ENCODE data around the gene ALK. TPM values are rescaled to one million over a fixed set of nuclear protein-coding genes. Genes with fewer than 3 reads are reported as not detected.
A peak's percentile ranks its signal among the peaks of the same experiment; 100 is the strongest.

Gene ALK
- total RNA-seq, 2 experiments from 2014 or later, result not detected

- no peaks in the 10 kb centered on the region for H3K4me1 Mint-ChIP-seq (ENCODE audit: low read depth)
- H3K27me3 Mint-ChIP-seq, result no peaks in the 10 kb centered on the region
- ChIA-PET CTCF (no interaction called here), POLR2A (no interaction called here)
- peaks cover 1% of the 10 kb centered on the region for H3K36me3 Mint-ChIP-seq
- no peak overlapping the region for H3K4me3 Mint-ChIP-seq
- intact Hi-C loops (cut with micrococcal nuclease), result no loop called here
- H3K27ac Mint-ChIP-seq, result no peak overlapping the region
- no peaks in the 10 kb centered on the region for H3K9me3 Mint-ChIP-seq
- no peak for DNase-seq
Observed at GRCh38 chr2:29207352-29208148, 713.8 kb downstream of the ALK start.

GRCh38 chr2:29206941-29207340 is 714.4 kb downstream of the ALK start:
- intact Hi-C loops (cut with micrococcal nuclease), result no loop called here
- Mint-ChIP-seq H3K9me3 (no peaks in the 10 kb centered on the region), H3K36me3 (peaks cover 1% of the 10 kb centered on the region), H3K27ac (no peak overlapping the region), H3K4me3 (no peak overlapping the region), H3K4me1 (ENCODE audit: low read depth) (no peaks in the 10 kb centered on the region), H3K27me3 (no peaks in the 10 kb centered on the region)
- DNase-seq, result no peak
- ChIA-PET CTCF (no interaction called here), POLR2A (no interaction called here)

GRCh38 chr2:29202819-29203495 is 718.4 kb downstream of the ALK start:
- intact Hi-C loops (cut with micrococcal nuclease), result no loop called here
- no peaks in the 10 kb centered on the region for H3K9me3 Mint-ChIP-seq
- ChIA-PET CTCF (no interaction called here), POLR2A (no interaction called here)
- no peaks in the 10 kb centered on the region for H3K27me3 Mint-ChIP-seq
- no peak for DNase-seq
- H3K4me3 Mint-ChIP-seq, result no peak overlapping the region
- H3K36me3 Mint-ChIP-seq, result peaks cover 1% of the 10 kb centered on the region
- no peaks in the 10 kb centered on the region for H3K4me1 Mint-ChIP-seq (ENCODE audit: low read depth)
- no peak overlapping the region for H3K27ac Mint-ChIP-seq

- ChIA-PET POLR2A (no interaction called here), CTCF (interaction anchor here (0.6 to 1.5 kb wide), 3 partner anchors 186 to 246 kb away, joined by 3 to 7 read pairs (median 3); no protein-coding TSS in a partner anchor)
- intact Hi-C loops (cut with micrococcal nuclease), result no loop called here
- Mint-ChIP-seq H3K4me3 (no peak overlapping the region), H3K36me3 (peaks cover 1% of the 10 kb centered on the region), H3K9me3 (no peaks in the 10 kb centered on the region), H3K4me1 (ENCODE audit: low read depth) (no peaks in the 10 kb centered on the region), H3K27ac (no peak overlapping the region), H3K27me3 (no peaks in the 10 kb centered on the region)
- DNase-seq, result no peak
Observed at GRCh38 chr2:29201979-29202378, 719.4 kb downstream of the ALK start.

GRCh38 chr2:29196792-29197788 is 724.3 kb downstream of the ALK start:
- Mint-ChIP-seq H3K27ac (no peak overlapping the region), H3K27me3 (no peaks in the 10 kb centered on the region), H3K9me3 (no peaks in the 10 kb centered on the region), H3K4me1 (ENCODE audit: low read depth) (no peaks in the 10 kb centered on the region), H3K4me3 (no peak overlapping the region), H3K36me3 (no peaks in the 10 kb centered on the region)
- ChIA-PET POLR2A (no interaction called here), CTCF (interaction anchor here (1.0 to 2.4 kb wide), 4 partner anchors 180 to 241 kb away, joined by 3 to 12 read pairs (median 4); no protein-coding TSS in a partner anchor)
- intact Hi-C loops (cut with micrococcal nuclease), result loop anchor here (1.0 to 2.0 kb wide), 3 partner anchors 184 to 376 kb away; no protein-coding TSS in a partner anchor
- DNase-seq, result peak; percentile 85

GRCh38 chr2:29195796-29196195 is 725.6 kb downstream of the ALK start:
- no peaks in the 10 kb centered on the region for H3K4me1 Mint-ChIP-seq (ENCODE audit: low read depth)
- POLR2A ChIA-PET, result no interaction called here
- no peak overlapping the region for H3K4me3 Mint-ChIP-seq
- no peaks in the 10 kb centered on the region for H3K27me3 Mint-ChIP-seq
- no peaks in the 10 kb centered on the region for H3K36me3 Mint-ChIP-seq
- CTCF ChIA-PET, result interaction anchor here (1.0 to 2.4 kb wide), 3 partner anchors 14 to 240 kb away, joined by 3 to 12 read pairs (median 7); no protein-coding TSS in a partner anchor
- H3K9me3 Mint-ChIP-seq, result no peaks in the 10 kb centered on the region
- no peak for DNase-seq
- intact Hi-C loops (cut with micrococcal nuclease), result loop anchor here (1.0 to 2.0 kb wide), 3 partner anchors 183 to 374 kb away; no protein-coding TSS in a partner anchor
- no peak overlapping the region for H3K27ac Mint-ChIP-seq

GRCh38 chr2:29193681-29194080 is 727.7 kb downstream of the ALK start:
- Mint-ChIP-seq H3K27ac (no peak overlapping the region), H3K9me3 (no peaks in the 10 kb centered on the region), H3K4me1 (ENCODE audit: low read depth) (no peaks in the 10 kb centered on the region), H3K27me3 (no peaks in the 10 kb centered on the region), H3K36me3 (no peaks in the 10 kb centered on the region), H3K4me3 (no peak overlapping the region)
- CTCF ChIA-PET, result interaction anchor here (1.9 kb wide), 1 partner anchor 235 kb away, joined by 7 read pairs; no protein-coding TSS in a partner anchor
- POLR2A ChIA-PET, result no interaction called here
- no peak for DNase-seq
- intact Hi-C loops (cut with micrococcal nuclease), result no loop called here

GRCh38 chr2:29193111-29193510 is 728.3 kb downstream of the ALK start:
- Mint-ChIP-seq H3K36me3 (peaks cover under 1% of the 10 kb centered on the region), H3K4me3 (no peak overlapping the region), H3K27me3 (no peaks in the 10 kb centered on the region), H3K27ac (no peak overlapping the region), H3K9me3 (no peaks in the 10 kb centered on the region), H3K4me1 (ENCODE audit: low read depth) (peaks cover under 1% of the 10 kb centered on the region)
- POLR2A ChIA-PET, result no interaction called here
- CTCF ChIA-PET, result interaction anchor here (1.9 kb wide), 1 partner anchor 234 kb away, joined by 7 read pairs; no protein-coding TSS in a partner anchor
- intact Hi-C loops (cut with micrococcal nuclease), result no loop called here
- DNase-seq, result no peak

GRCh38 chr2:29192526-29192925 is 728.9 kb downstream of the ALK start:
- no peaks in the 10 kb centered on the region for H3K27me3 Mint-ChIP-seq
- no peak overlapping the region for H3K27ac Mint-ChIP-seq
- H3K9me3 Mint-ChIP-seq, result peaks cover 3% of the 10 kb centered on the region
- no peak for DNase-seq
- intact Hi-C loops (cut with micrococcal nuclease), result no loop called here
- peaks cover 5% of the 10 kb centered on the region for H3K4me1 Mint-ChIP-seq (ENCODE audit: low read depth)
- ChIA-PET CTCF (interaction anchor here (1.9 kb wide), 1 partner anchor 234 kb away, joined by 7 read pairs; no protein-coding TSS in a partner anchor), POLR2A (no interaction called here)
- H3K36me3 Mint-ChIP-seq, result peaks cover 5% of the 10 kb centered on the region
- H3K4me3 Mint-ChIP-seq, result no peak overlapping the region

- ChIA-PET POLR2A (no interaction called here), CTCF (no interaction called here)
- intact Hi-C loops (cut with micrococcal nuclease), result no loop called here
- no peaks in the 10 kb centered on the region for H3K27me3 Mint-ChIP-seq
- peaks cover 9% of the 10 kb centered on the region for H3K36me3 Mint-ChIP-seq
- H3K9me3 Mint-ChIP-seq, result peaks cover 5% of the 10 kb centered on the region
- no peak for DNase-seq
- H3K4me3 Mint-ChIP-seq, result no peak overlapping the region
- peaks cover 6% of the 10 kb centered on the region for H3K4me1 Mint-ChIP-seq (ENCODE audit: low read depth)
- H3K27ac Mint-ChIP-seq, result no peak overlapping the region
Observed at GRCh38 chr2:29191817-29192216, 729.6 kb downstream of the ALK start.

- no peaks in the 10 kb centered on the region for H3K27me3 Mint-ChIP-seq
- intact Hi-C loops (cut with micrococcal nuclease), result no loop called here
- ChIA-PET CTCF (no interaction called here), POLR2A (no interaction called here)
- H3K9me3 Mint-ChIP-seq, result peaks cover 5% of the 10 kb centered on the region
- H3K27ac Mint-ChIP-seq, result no peak overlapping the region
- no peak for DNase-seq
- H3K4me1 Mint-ChIP-seq (ENCODE audit: low read depth), result peaks cover 6% of the 10 kb centered on the region
- H3K4me3 Mint-ChIP-seq, result no peak overlapping the region
- H3K36me3 Mint-ChIP-seq, result peaks cover 23% of the 10 kb centered on the region
Observed at GRCh38 chr2:29189052-29189451, 732.3 kb downstream of the ALK start.

- CTCF ChIA-PET, result no interaction called here
- H3K4me3 Mint-ChIP-seq, result no peak overlapping the region
- peaks cover 6% of the 10 kb centered on the region for H3K4me1 Mint-ChIP-seq (ENCODE audit: low read depth)
- DNase-seq, result no peak
- POLR2A ChIA-PET, result no interaction called here
- peaks cover 24% of the 10 kb centered on the region for H3K36me3 Mint-ChIP-seq
- no peaks in the 10 kb centered on the region for H3K27me3 Mint-ChIP-seq
- intact Hi-C loops (cut with micrococcal nuclease), result no loop called here
- no peak overlapping the region for H3K27ac Mint-ChIP-seq
- peaks cover 5% of the 10 kb centered on the region for H3K9me3 Mint-ChIP-seq
Observed at GRCh38 chr2:29187926-29188325, 733.5 kb downstream of the ALK start.
